ENCODE results near the gene CTU2. TPM values are rescaled to one million over a fixed set of nuclear protein-coding genes. Genes with fewer than 3 reads are reported as not detected.

The CTU2 gene
- total and polyA plus RNA-seq, 7 experiments from 2014 or later = 13.0 to 43.3 (median 26.1) TPM

- POLR2A ChIA-PET = interaction anchor here (0.6 to 7.0 kb wide), 14 partner anchors 13 to 1172 kb away, joined by 3 to 134 read pairs (median 6); partner anchors contain the start of genes CYBA, MVD, SNAI3 and TCF25
- H3K9me3 ChIP-seq (ENCODE audit: control insufficient read depth in 2 of 3, low read length in 3 of 3) = no peaks in the 10 kb centered on the region
- ATAC-seq = no peak
- peaks cover 0 to 36% (median 9%) of the 10 kb centered on the region in 3 experiments for H3K36me3 ChIP-seq (ENCODE audit: control insufficient read depth in 2 of 3, insufficient read depth in 3 of 3, low read length in 3 of 3)
- H3K36me3 Mint-ChIP-seq = peaks cover 0 to 31% (median 3%) of the 10 kb centered on the region in 5 donors
- CTCF ChIA-PET = interaction anchor here (0.5 to 2.5 kb wide), 6 partner anchors 9 to 514 kb away, joined by 3 to 17 read pairs (median 4); partner anchors contain the start of gene SNAI3
- peak overlapping the region; percentile 78 to 98 (median 94) for H3K4me3 Mint-ChIP-seq
- H3K27ac ChIP-seq (ENCODE audit: low read depth, low read length) = peak overlapping the region; percentile 88
- DNase-seq = peak in 1 of 9 donors; percentile 19
- peak overlapping the region; percentile 85 to 98 (median 97) for H3K27ac Mint-ChIP-seq
- intact Hi-C loops (cut with micrococcal nuclease) = loop anchor here (1.0 to 10.0 kb wide), 16 partner anchors 9 to 1023 kb away; partner anchors contain the start of genes BANP (in 2 of the 2), GALNS (in 2 of the 2), MVD (in 2 of the 2) and SNAI3 (in 2 of the 2)
- peaks cover 33 to 61% of the 10 kb centered on the region in 2 donors for H3K4me1 ChIP-seq (ENCODE audit: control insufficient read depth in 2 of 2, insufficient read depth in 2 of 2, low read length in 2 of 2)
- peak overlapping the region; percentile 56 for H3K4me3 ChIP-seq (ENCODE audit: low read length)
- H3K4me1 Mint-ChIP-seq = peaks cover 36 to 68% (median 46%) of the 10 kb centered on the region in 7 donors
- H3K27me3 ChIP-seq (ENCODE audit: control insufficient read depth in 2 of 2, insufficient read depth in 2 of 2, low read length in 2 of 2) = no peaks in the 10 kb centered on the region
- no peaks in the 10 kb centered on the region for H3K27me3 Mint-ChIP-seq
- H3K9me3 Mint-ChIP-seq = no peaks in the 10 kb centered on the region
Measured at GRCh38 chr16:88701581-88702370, 4.5 kb upstream of the CTU2 start.

DNA sequence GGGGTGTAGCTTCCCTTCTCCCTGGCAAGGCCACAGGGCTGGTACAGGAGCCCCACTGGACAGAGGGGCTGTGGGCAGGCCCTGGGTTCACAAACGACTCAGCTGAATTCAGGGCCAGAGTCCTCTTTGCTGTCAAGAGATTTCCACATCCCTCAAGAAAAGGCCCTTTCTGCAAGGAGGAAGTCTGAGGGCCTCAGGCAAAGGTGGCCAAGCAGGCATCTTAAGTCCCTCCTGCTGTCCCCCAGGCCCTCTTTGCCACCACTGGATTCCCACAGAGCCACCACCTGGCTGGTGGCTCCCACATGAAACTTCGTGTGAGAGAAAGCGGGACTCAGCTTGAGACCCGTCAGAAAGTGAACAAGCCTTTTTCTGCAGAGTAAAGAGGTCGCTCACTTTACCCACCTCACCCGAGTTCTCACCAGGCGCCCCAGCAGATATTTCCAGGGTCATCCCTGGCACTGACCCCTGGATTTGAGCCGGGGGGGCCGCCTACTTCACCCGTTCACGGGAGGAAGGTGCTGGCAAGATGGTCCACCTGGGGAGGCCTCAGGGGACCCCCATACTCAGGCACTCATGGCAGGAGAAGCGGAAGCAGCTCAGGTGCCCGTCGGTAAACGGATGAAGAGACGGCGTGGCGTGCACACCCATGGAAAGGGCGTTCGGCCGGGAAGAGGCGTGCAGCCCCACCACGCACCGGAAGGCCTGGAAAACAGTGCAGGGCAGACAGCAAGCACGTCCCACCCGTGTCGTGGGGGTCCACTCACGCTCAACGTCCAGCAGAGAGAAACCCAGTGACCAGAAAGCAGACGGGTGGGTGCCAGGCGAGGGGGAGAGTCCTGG, 3.7 kb upstream of the CTU2 start:
- DNase-seq (peak in 2 of 9 donors; percentile 24 to 33), ATAC-seq (no peak)
- Histone ChIP-seq H3K27ac (ENCODE audit: low read depth, low read length) (peak overlapping the region; percentile 88), H3K4me1 (ENCODE audit: control insufficient read depth in 2 of 2, insufficient read depth in 2 of 2, low read length in 2 of 2) (peaks cover 41 to 67% of the 10 kb centered on the region in 2 donors), H3K36me3 (ENCODE audit: control insufficient read depth in 2 of 3, insufficient read depth in 3 of 3, low read length in 3 of 3) (peaks cover 0 to 28% (median 6%) of the 10 kb centered on the region in 3 experiments), H3K9me3 (ENCODE audit: control insufficient read depth in 2 of 3, low read length in 3 of 3) (no peaks in the 10 kb centered on the region), H3K27me3 (ENCODE audit: control insufficient read depth in 2 of 2, insufficient read depth in 2 of 2, low read length in 2 of 2) (no peaks in the 10 kb centered on the region), H3K4me3 (ENCODE audit: low read length) (peak overlapping the region; percentile 56)
- ChIA-PET POLR2A (interaction anchor here (0.6 to 7.0 kb wide), 18 partner anchors 13 to 1171 kb away, joined by 3 to 134 read pairs (median 6); partner anchors contain the start of genes CYBA, GALNS, MVD and SNAI3), CTCF (interaction anchor here (0.8 to 2.5 kb wide), 4 partner anchors 10 to 53 kb away, joined by 3 to 10 read pairs (median 4); no protein-coding TSS in a partner anchor)
- Mint-ChIP-seq H3K27me3 (no peaks in the 10 kb centered on the region), H3K9me3 (no peaks in the 10 kb centered on the region), H3K4me3 (peak overlapping the region; percentile 78 to 98 (median 94)), H3K4me1 (peaks cover 44 to 70% (median 51%) of the 10 kb centered on the region in 7 donors), H3K36me3 (peaks cover 0 to 29% (median 3%) of the 10 kb centered on the region in 5 donors), H3K27ac (peak overlapping the region; percentile 85 to 98 (median 97))
- intact Hi-C loops (cut with micrococcal nuclease) = loop anchor here (1.0 to 10.0 kb wide), 7 partner anchors 35 to 1022 kb away; partner anchors contain the start of genes BANP (in 2 of the 2), CYBA (in 1 of the 2), GALNS (in 1 of the 2) and IL17C (in 1 of the 2)

- intact Hi-C loops (cut with micrococcal nuclease) = loop anchor here (1.0 to 10.0 kb wide), 7 partner anchors 34 to 1021 kb away; partner anchors contain the start of genes BANP (in 2 of the 2), CYBA (in 1 of the 2), GALNS (in 1 of the 2) and IL17C (in 1 of the 2)
- Histone ChIP-seq H3K27me3 (ENCODE audit: control insufficient read depth in 2 of 2, insufficient read depth in 2 of 2, low read length in 2 of 2) (no peaks in the 10 kb centered on the region), H3K36me3 (ENCODE audit: control insufficient read depth in 2 of 3, insufficient read depth in 3 of 3, low read length in 3 of 3) (peaks cover 0 to 17% (median 0%) of the 10 kb centered on the region in 3 experiments), H3K27ac (ENCODE audit: low read depth, low read length) (peak overlapping the region; percentile 88), H3K4me3 (ENCODE audit: low read length) (peak overlapping the region; percentile 56), H3K9me3 (ENCODE audit: control insufficient read depth in 2 of 3, low read length in 3 of 3) (no peaks in the 10 kb centered on the region), H3K4me1 (ENCODE audit: control insufficient read depth in 2 of 2, insufficient read depth in 2 of 2, low read length in 2 of 2) (peaks cover 41 to 59% of the 10 kb centered on the region in 2 donors)
- no peaks in the 10 kb centered on the region for H3K27me3 Mint-ChIP-seq
- H3K4me1 Mint-ChIP-seq = peaks cover 39 to 64% (median 44%) of the 10 kb centered on the region in 7 donors
- ChIA-PET POLR2A (interaction anchor here (0.7 to 7.0 kb wide), 14 partner anchors 14 to 154 kb away, joined by 3 to 134 read pairs (median 4); partner anchors contain the start of genes APRT, GALNS, MVD and SNAI3), CTCF (interaction anchor here (0.8 to 1.8 kb wide), 2 partner anchors 33 to 54 kb away, joined by 4 to 8 read pairs; no protein-coding TSS in a partner anchor)
- DNase-seq (peak in 8 of 9 donors; percentile 49 to 73 (median 66)), ATAC-seq (peak; percentile 11)
- peaks cover 0 to 21% (median 0%) of the 10 kb centered on the region in 5 donors for H3K36me3 Mint-ChIP-seq
- peak overlapping the region; percentile 85 to 98 (median 97) for H3K27ac Mint-ChIP-seq
- H3K9me3 Mint-ChIP-seq = no peaks in the 10 kb centered on the region
- H3K4me3 Mint-ChIP-seq = peak overlapping the region; percentile 78 to 98 (median 94)
Measured at GRCh38 chr16:88703486-88704309, 2.6 kb upstream of the CTU2 start.

DNA sequence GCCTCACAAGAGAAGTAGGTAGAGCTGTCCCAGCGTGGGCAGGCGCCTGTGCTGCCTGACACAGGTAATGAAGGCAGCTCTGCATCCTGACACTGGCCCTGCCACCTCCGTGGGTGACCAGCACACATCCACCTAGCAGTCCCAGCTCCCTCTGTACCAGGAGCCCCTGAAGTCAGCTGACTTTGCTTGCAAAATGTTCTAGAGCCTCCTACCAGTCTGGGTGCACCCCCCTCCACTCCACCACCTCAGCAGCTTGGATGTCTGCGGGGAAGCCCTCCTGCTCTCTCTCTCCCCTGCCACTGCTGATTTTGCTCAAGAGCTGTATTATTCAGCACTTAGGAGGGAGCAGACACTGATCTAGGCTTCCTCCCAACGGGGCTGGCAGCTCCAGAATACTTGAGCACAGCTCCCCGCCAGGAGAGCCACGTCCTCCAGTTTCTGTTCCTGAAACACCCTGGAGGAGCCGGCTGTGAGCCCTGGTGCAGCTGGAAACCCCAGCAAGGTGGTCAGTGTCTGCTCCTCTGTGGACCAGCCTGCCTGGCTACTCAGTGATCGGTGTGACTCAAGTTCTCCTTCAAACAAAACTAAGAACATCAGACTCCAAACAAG, 1.1 kb upstream of the CTU2 start:
- no peaks in the 10 kb centered on the region for H3K27me3 ChIP-seq (ENCODE audit: control insufficient read depth in 2 of 2, insufficient read depth in 2 of 2, low read length in 2 of 2)
- Mint-ChIP-seq H3K27ac (peak overlapping the region; percentile 85 to 98 (median 97)), H3K9me3 (no peaks in the 10 kb centered on the region), H3K36me3 (peaks cover 0 to 20% (median 0%) of the 10 kb centered on the region in 5 donors), H3K4me1 (peaks cover 30 to 56% (median 44%) of the 10 kb centered on the region in 7 donors), H3K4me3 (peak overlapping the region; percentile 78 to 98 (median 94)), H3K27me3 (no peaks in the 10 kb centered on the region)
- no peak for ATAC-seq
- peak in 6 of 9 donors; percentile 48 to 80 (median 52) for DNase-seq
- intact Hi-C loops (cut with micrococcal nuclease) = loop anchor here (5.0 to 10.0 kb wide), 4 partner anchors 97 to 1020 kb away; partner anchors contain the start of genes BANP (in 1 of the 2), CDT1 (in 1 of the 2), VPS9D1 (in 1 of the 2) and ZFPM1 (in 1 of the 2)
- peaks cover 0 to 16% (median 0%) of the 10 kb centered on the region in 3 experiments for H3K36me3 ChIP-seq (ENCODE audit: control insufficient read depth in 2 of 3, insufficient read depth in 3 of 3, low read length in 3 of 3)
- CTCF ChIA-PET = interaction anchor here (1.0 to 1.8 kb wide), 3 partner anchors 32 to 52 kb away, joined by 4 to 8 read pairs (median 6); no protein-coding TSS in a partner anchor
- POLR2A ChIA-PET = interaction anchor here (0.6 to 4.4 kb wide), 12 partner anchors 12 to 152 kb away, joined by 3 to 33 read pairs (median 8); partner anchors contain the start of genes APRT, GALNS, MVD and TRAPPC2L
- no peaks in the 10 kb centered on the region for H3K9me3 ChIP-seq (ENCODE audit: control insufficient read depth in 2 of 3, low read length in 3 of 3)
- peak overlapping the region; percentile 88 for H3K27ac ChIP-seq (ENCODE audit: low read depth, low read length)
- peak overlapping the region; percentile 56 for H3K4me3 ChIP-seq (ENCODE audit: low read length)
- H3K4me1 ChIP-seq (ENCODE audit: control insufficient read depth in 2 of 2, insufficient read depth in 2 of 2, low read length in 2 of 2) = peaks cover 30 to 44% of the 10 kb centered on the region in 2 donors

Data from naive thymus-derived CD4-positive, alpha-beta T cell (primary cell).